SK-N-SH (cell line): ENCODE data around the gene AKAP6.

Source experiments
- CTCF ChIP-seq: fragments of 200-600 bp; sonication (generic); IDR thresholded peaks from 2 replicates; pipeline ENCODE4 v1.6.1; 2017; ENCODE audit warnings: antibody characterized with exemption, mild to moderate bottlenecking, moderate library complexity
- ELF1 ChIP-seq: IDR thresholded peaks from 2 replicates; pipeline ENCODE4 v1.4.0; 2012
- EP300 ChIP-seq, 2 experiments: IDR thresholded peaks; 2 replicates each; pipeline versions ENCODE4 v1.4.0 to v1.6.1; 2012; ENCODE audit warnings: borderline replicate concordance in 1 of 2, low read depth in 1 of 2, low read length in 1 of 2
- JUND ChIP-seq: IDR thresholded peaks from 2 replicates; pipeline ENCODE4 v1.4.0; 2012
- NRF1 ChIP-seq: IDR thresholded peaks from 2 replicates; pipeline ENCODE4 v1.6.1; 2012; ENCODE audit warnings: low read depth, mild to moderate bottlenecking, low read length
- REST ChIP-seq: IDR thresholded peaks from 2 replicates; pipeline ENCODE4 v1.6.1; 2012; ENCODE audit warnings: mild to moderate bottlenecking, low read depth, low read length, moderate library complexity
- TAF1 ChIP-seq: IDR thresholded peaks from 2 replicates; pipeline ENCODE4 v1.6.1; 2012; ENCODE audit warnings: low read depth, mild to moderate bottlenecking, low read length, moderate library complexity, borderline replicate concordance
- USF2 ChIP-seq: fragments of 150-350 bp; IDR thresholded peaks from 2 replicates; pipeline ENCODE4 v1.6.1; 2017; ENCODE audit warnings: antibody characterized with exemption, low read length, low read depth, borderline replicate concordance
- TF ChIP-seq, protein P1 (sequence below): IDR thresholded peaks from 2 replicates; pipeline ENCODE4 v1.4.0; 2012; ENCODE audit warnings: low read depth

DNA sequence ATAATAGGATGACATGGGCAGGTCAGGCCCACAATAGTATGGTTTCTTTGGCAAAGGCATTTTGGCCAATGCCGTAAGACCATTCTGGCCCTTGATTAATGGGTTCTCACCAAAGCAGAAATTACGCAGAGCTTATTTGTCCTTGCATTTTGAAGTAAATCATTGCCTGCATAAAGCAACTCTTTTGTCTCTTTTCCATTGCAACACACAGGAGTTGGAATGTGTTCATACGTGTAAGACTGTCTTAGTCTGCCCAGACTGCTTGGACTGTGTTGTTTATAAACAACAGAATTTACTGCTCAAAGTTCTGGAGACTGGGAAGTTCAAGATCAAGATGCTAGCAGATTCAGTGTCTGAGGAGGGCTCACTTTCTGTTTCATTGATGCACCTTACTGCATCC is 506.8 kb downstream of the AKAP6 start:
- no peak for TF ChIP-seq EP300 (IDR thresholded peaks at IDR 0.05; ENCODE audit: borderline replicate concordance in 1 of 2, low read depth in 1 of 2, low read length in 1 of 2)
- TF ChIP-seq CTCF = no peak
- no peak for TF ChIP-seq USF2
- no peak for TF ChIP-seq NRF1
- TF ChIP-seq, protein P1, sequence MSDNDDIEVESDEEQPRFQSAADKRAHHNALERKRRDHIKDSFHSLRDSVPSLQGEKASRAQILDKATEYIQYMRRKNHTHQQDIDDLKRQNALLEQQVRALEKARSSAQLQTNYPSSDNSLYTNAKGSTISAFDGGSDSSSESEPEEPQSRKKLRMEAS = no peak
- no peak for TF ChIP-seq JUND
- no peak for TF ChIP-seq ELF1
- TF ChIP-seq REST = no peak
- no peak for TF ChIP-seq TAF1
